Heart right ventricle (tissue), 16 donors: ENCODE data around the gene MBD5. TPM values are rescaled to one million over a fixed set of nuclear protein-coding genes. Genes with fewer than 3 reads are reported as not detected.

Experiments
- ATAC-seq, 8 donors: fragments of 200-7000 bp; cut with Tn5 transposase; one replicate each; pipeline ENCODE4 v1.9.1; 2020; ENCODE audit warnings: mild to moderate bottlenecking in 8 of 8, moderate library complexity in 8 of 8, moderate number of reproducible peaks in 1 of 8
- DNase-seq, 2 donors: peaks; one replicate each; pipeline ENCODE4 v3.0.0-alpha.2; 2020
- H3K27ac ChIP-seq, 10 donors: fragments of 200-600 bp; sonication (generic) in 2 of 10; one replicate each; pipeline versions ENCODE4 v1.5.0 to v1.8.0; 2020 to 2022; ENCODE audit warnings: mild to moderate bottlenecking in 3 of 10
- H3K27me3 ChIP-seq, 7 donors: fragments of 200-600 bp; one replicate each; pipeline ENCODE4 v1.8.0; 2021 to 2022; ENCODE audit warnings: mild to moderate bottlenecking in 2 of 7
- H3K36me3 ChIP-seq, 9 donors: fragments of 200-600 bp; sonication (generic) in 1 of 9; one replicate each; pipeline versions ENCODE4 v1.5.0 to v1.8.0; 2020 to 2022; ENCODE audit warnings: mild to moderate bottlenecking in 2 of 9
- H3K4me1 ChIP-seq, 9 donors: fragments of 200-600 bp; sonication (generic) in 1 of 9; one replicate each; pipeline versions ENCODE4 v1.5.0 to v1.8.0; 2020 to 2022; ENCODE audit warnings: mild to moderate bottlenecking in 4 of 9
- H3K4me3 ChIP-seq, 10 donors: fragments of 200-600 bp; sonication (generic) in 2 of 10; one replicate each; pipeline versions ENCODE4 v1.5.0 to v1.8.0; 2020 to 2022; ENCODE audit warnings: mild to moderate bottlenecking in 7 of 10, moderate library complexity in 2 of 10
- H3K9me3 ChIP-seq, 11 donors: fragments of 200-600 bp in 10 of 11; sonication (generic) in 2 of 11; one replicate each; pipeline versions ENCODE4 v1.5.0 to v1.8.0; 2013 to 2022; ENCODE audit warnings: mild to moderate bottlenecking in 2 of 11, control low read depth in 1 of 11, moderate library complexity in 1 of 11
- WGBS, 2 donors: extraction: QIAGEN DNeasy Blood & Tissue Kit; methylation state at CpG; one replicate each; pipeline ENCODE4 v1.1.7; 2013; ENCODE audit warnings: inconsistent platforms in 1 of 2; 5-methylcytosine and 5-hydroxymethylcytosine counted together
- intact Hi-C, 10 donors: fragments of 100-400 bp; cut with DNase I; formaldehyde crosslinking; loops; one replicate each; pipeline versions ENCODE4 v1.11.1 to v1.14.2; 2022
- polyA plus RNA-seq, 2 donors: library from polyadenylated mRNA; stranded (reverse); fragments of 200-250 nt; gene quantifications; one replicate each; pipeline ENCODE4 v1.2.3, GENCODE V29; 2013
- total RNA-seq, 10 donors: library from RNA; stranded (reverse); fragmentation: NEBNext Ultra II Directional in 3 of 10; extraction: Animal tissue kit (Norgen Biotek cat#: 25700) in 3 of 10; gene quantifications; one replicate each; pipeline versions ENCODE4 v1.2.1 to v1.2.4, GENCODE V29; 2021 to 2023
- TF ChIP-seq, protein P1 (sequence below), 9 donors: fragments of 200-600 bp; sonication (generic) in 2 of 9; IDR thresholded peaks; one replicate each; pipeline versions ENCODE4 v1.5.0 to v1.8.0; 2021 to 2022; ENCODE audit warnings: antibody characterized with exemption in 9 of 9, mild to moderate bottlenecking in 5 of 9, moderate library complexity in 1 of 9
- donor health status: Arrhythmogenic right ventricular cardiomyopathy.
- donor health status: ischemic (EF 13 %, LVEDD 7.1; RV severe dilation, severe dysfunction).
- donor health status: healthy with polysubstance abuse.
- donor health status: DM: no; HTN: yes; CAD: no.
- donor health status: DM: no; HTN: no; CAD: no.
- donor health status: ischemic (EF 25% LVEDD 6.9; RV normal size, moderate dysfunction).
- donor health status: ischemic (EF 25% LVEDD 5.7; RV mildly dilated, moderate dysfunction).
- donor health status: healthy.
- donor health status: DM: yes; HTN: yes; CAD: no.
- donor health status: Ischemic cardiomyopathy.
- donor health status: ischemic (EF 35%, LVEDD 5.7; RV mildly dilated, moderate dysfunction).
- donor health status: nonischemic (EF 11% LVEDD 7.7; RV severe dilation, severe dysfunction).
- donor health status: DM: yes; HTN: yes; CAD: no.
- donor health status: PGD.
- donor health status: ischemic (EF 29% LVEDD 5.4; RV normal size, mild dysfunction).
- donor health status: nonischemic (EF 23%, LVEDD 6.1; RV moderate dilation, normal function).

MBD5 gene
- total and polyA plus RNA-seq, 12 donors = 3.4 to 39.8 (median 35.2) TPM

DNA sequence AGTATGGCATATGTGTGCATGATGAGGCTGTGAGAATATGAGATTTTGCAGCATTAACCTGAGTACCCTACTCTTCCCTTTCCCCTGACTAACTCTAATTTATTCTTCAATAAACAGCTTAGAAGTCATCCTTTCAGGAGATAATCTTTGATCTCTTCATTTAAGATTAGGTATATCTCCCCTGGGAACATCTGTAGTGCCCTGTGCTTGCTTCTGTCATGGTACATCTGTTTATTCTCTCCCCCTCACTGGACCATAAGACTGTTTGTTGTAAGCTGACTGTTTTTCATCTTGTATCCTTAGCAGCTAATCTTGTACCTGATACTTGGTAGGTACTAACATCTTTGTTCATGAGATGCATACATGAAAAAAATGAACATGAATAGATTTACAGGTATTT, 83.1 kb downstream of the MBD5 start:
- no peaks in the 10 kb centered on the region for H3K36me3 ChIP-seq
- H3K27ac ChIP-seq = no peak overlapping the region
- H3K9me3 ChIP-seq = peaks cover 0 to 8% (median 0%) of the 10 kb centered on the region in 11 donors
- H3K27me3 ChIP-seq = no peaks in the 10 kb centered on the region
- DNase-seq (no peak), ATAC-seq (no peak)
- peaks cover 0 to 7% (median 0%) of the 10 kb centered on the region in 9 donors for H3K4me1 ChIP-seq
- intact Hi-C loops = no loop called here
- TF ChIP-seq, protein P1, sequence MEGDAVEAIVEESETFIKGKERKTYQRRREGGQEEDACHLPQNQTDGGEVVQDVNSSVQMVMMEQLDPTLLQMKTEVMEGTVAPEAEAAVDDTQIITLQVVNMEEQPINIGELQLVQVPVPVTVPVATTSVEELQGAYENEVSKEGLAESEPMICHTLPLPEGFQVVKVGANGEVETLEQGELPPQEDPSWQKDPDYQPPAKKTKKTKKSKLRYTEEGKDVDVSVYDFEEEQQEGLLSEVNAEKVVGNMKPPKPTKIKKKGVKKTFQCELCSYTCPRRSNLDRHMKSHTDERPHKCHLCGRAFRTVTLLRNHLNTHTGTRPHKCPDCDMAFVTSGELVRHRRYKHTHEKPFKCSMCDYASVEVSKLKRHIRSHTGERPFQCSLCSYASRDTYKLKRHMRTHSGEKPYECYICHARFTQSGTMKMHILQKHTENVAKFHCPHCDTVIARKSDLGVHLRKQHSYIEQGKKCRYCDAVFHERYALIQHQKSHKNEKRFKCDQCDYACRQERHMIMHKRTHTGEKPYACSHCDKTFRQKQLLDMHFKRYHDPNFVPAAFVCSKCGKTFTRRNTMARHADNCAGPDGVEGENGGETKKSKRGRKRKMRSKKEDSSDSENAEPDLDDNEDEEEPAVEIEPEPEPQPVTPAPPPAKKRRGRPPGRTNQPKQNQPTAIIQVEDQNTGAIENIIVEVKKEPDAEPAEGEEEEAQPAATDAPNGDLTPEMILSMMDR (IDR thresholded peaks at IDR 0.05) = no peak
- no peak overlapping the region for H3K4me3 ChIP-seq

DNA sequence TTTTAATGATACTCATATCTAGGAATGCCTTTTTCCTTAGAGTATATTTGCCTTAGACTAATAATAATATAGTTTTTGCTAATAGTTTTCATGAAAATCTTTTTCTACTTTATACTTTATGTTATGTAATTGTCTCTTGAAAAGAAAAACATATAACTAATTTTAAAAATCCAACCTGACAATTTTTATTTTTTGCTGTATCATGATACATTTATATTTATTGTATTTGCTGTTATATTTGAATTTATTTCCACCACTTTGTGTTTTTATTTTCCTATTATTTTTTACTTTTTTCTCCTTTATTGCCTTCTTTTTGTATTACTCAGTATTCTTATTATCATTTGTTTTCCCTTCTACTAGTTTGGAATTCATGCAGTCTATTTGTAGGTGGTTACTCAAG, 85.4 kb downstream of the MBD5 start:
- TF ChIP-seq, protein P1 (IDR thresholded peaks at IDR 0.05) = no peak
- Histone ChIP-seq H3K36me3 (no peaks in the 10 kb centered on the region), H3K4me1 (peaks cover 0 to 14% (median 0%) of the 10 kb centered on the region in 9 donors), H3K4me3 (no peak overlapping the region), H3K9me3 (peaks cover 0 to 8% (median 0%) of the 10 kb centered on the region in 11 donors), H3K27ac (no peak overlapping the region), H3K27me3 (no peaks in the 10 kb centered on the region)
- DNase-seq = no peak
- intact Hi-C loops = no loop called here
- no peak for ATAC-seq

DNA sequence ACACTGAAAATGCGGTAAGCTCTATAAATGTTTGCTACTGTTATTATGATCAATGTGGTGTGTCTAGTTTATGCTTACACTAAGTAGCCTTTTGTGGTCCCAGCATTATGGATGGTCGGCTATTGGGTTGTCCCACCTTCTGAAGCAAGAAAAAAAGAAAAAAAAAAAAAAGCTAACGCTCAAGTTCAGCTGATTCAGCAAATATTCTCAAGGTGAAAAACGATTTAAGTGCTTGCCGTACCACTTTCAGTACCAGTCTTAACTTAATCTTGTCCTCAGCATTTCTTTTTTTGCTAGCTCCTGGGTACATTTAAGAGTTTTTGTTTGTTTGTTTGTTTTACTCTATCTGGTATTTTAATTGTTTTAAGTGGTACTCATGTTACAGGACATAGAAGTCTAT, 87.5 kb downstream of the MBD5 start:
- Histone ChIP-seq H3K9me3 (peaks cover 0 to 8% (median 0%) of the 10 kb centered on the region in 11 donors), H3K4me3 (no peak overlapping the region), H3K27me3 (no peaks in the 10 kb centered on the region), H3K4me1 (peaks cover 0 to 18% (median 0%) of the 10 kb centered on the region in 9 donors), H3K36me3 (no peaks in the 10 kb centered on the region), H3K27ac (no peak overlapping the region)
- WGBS, 2 donors = 97 to 99% methylated on average over 5 of the region's 5 CpGs
- intact Hi-C loops = no loop called here
- DNase-seq (no peak), ATAC-seq (no peak)
- TF ChIP-seq, protein P1 (IDR thresholded peaks at IDR 0.05) = no peak

DNA sequence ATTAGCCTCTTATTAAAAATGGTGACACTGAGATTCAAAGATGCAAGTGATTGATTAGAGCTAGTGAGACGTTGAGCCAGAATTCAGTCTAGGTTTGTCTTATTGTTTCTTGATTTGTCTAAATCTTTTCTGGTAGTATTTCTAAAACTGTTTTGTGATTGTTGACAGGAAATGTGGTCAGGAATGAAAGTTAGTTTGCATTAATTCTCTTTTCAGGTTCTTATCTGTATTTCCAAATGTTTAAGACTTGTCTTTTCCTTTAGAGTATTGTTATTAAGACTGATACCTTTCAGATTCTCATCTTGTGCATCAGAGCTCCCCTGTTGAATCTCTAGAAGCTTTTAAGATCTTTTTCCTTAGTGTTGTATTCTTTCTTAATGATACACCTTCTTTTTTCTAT, 89.3 kb downstream of the MBD5 start:
- TF ChIP-seq, protein P1 (IDR thresholded peaks at IDR 0.05) = no peak
- Histone ChIP-seq H3K27me3 (no peaks in the 10 kb centered on the region), H3K36me3 (no peaks in the 10 kb centered on the region), H3K4me1 (peaks cover 0 to 19% (median 0%) of the 10 kb centered on the region in 9 donors), H3K9me3 (peaks cover 0 to 8% (median 0%) of the 10 kb centered on the region in 11 donors), H3K27ac (no peak overlapping the region), H3K4me3 (no peak overlapping the region)
- DNase-seq (no peak), ATAC-seq (no peak)
- 63 to 74% methylated on average over 1 of the region's 1 CpG for WGBS, 2 donors
- intact Hi-C loops = no loop called here
